HG03108 (cell line): Measurements from ENCODE around the gene CST9.

Source experiments
- ATAC-seq: cut with Tn5 transposase; IDR thresholded peaks from one replicate; pipeline ENCODE4 v1.9.1; 2021; ENCODE audit warnings: moderate library complexity; ENCODE audit not compliant: unreplicated experiment

The CST9 gene

GRCh38 chr20:23554401-23554800 is 51.3 kb downstream of the CST9 start:
- ATAC-seq, result no peak
